Endothelial cell of umbilical vein (primary cell): ENCODE measurements around the gene TMEM109. TPM values are rescaled to one million over a fixed set of nuclear protein-coding genes. Genes with fewer than 3 reads are reported as not detected.

ENCODE experiments used
- BruUV-seq: library from RNA; stranded (reverse); fragments of 400-500 nt; replicated peaks from 2 replicates; lab custom pipeline; 2021; lab: Mats Ljungman, UMichigan
- CTCF ChIA-PET: fragments of 300-600, 350-600 bp; sonication (Branson Sonifier 250); formaldehyde crosslinking; loops from one replicate; lab custom pipeline; 2021; ENCODE audit warnings: antibody characterized with exemption, inconsistent platforms; lab: Charles Lee
- POLR2A ChIA-PET: fragments of 300-600, 350-600 bp; sonication (Branson Sonifier 250); formaldehyde crosslinking; loops from one replicate; lab custom pipeline; 2021; ENCODE audit warnings: antibody characterized with exemption, inconsistent platforms; lab: Charles Lee
- DNase-seq: peaks from one replicate; pipeline ENCODE4 v3.0.0-alpha.2; 2011; ENCODE audit warnings: low read depth, low spot score
- FAIRE-seq: peaks from 2 replicates; lab custom pipeline; 2011; peaks lifted over from hg19 to GRCh38; lab: Jason Lieb, UNC
- H2AFZ ChIP-seq: 2 replicates; pipeline ENCODE4 v1.6.0; 2012; ENCODE audit warnings: low read depth, low read length, control low read depth, inconsistent platforms
- H3K27ac ChIP-seq: 2 replicates; pipeline ENCODE4 v1.5.1; 2011; ENCODE audit warnings: low read depth, mild to moderate bottlenecking, control low read depth, low read length, moderate library complexity; ENCODE audit not compliant: insufficient read depth
- H3K27me3 ChIP-seq, 2 experiments: 2 replicates each; pipeline versions ENCODE4 v1.6.0 to v1.6.1; 2011; ENCODE audit warnings: low read length in 2 of 2, mixed read lengths in 1 of 2; ENCODE audit not compliant: control insufficient read depth in 2 of 2, insufficient read depth in 2 of 2
- H3K36me3 ChIP-seq, 2 experiments: 2 replicates in 1 of 2; 3 replicates in 1 of 2; pipeline ENCODE4 v1.5.1; 2011; ENCODE audit warnings: low read length in 2 of 2, mild to moderate bottlenecking in 1 of 2, moderate library complexity in 1 of 2; ENCODE audit not compliant: control insufficient read depth in 2 of 2, insufficient read depth in 2 of 2; ENCODE audit errors: extremely low read depth in 1 of 2
- H3K4me1 ChIP-seq: 3 replicates; pipeline ENCODE4 v1.5.1; 2011; ENCODE audit warnings: mild to moderate bottlenecking, low read length; ENCODE audit not compliant: control insufficient read depth, insufficient read depth; ENCODE audit errors: extremely low read depth
- H3K4me2 ChIP-seq: 2 replicates; pipeline ENCODE4 v1.6.1; 2011; ENCODE audit warnings: low read length, control low read depth, mixed read lengths; ENCODE audit not compliant: insufficient read depth
- H3K4me3 ChIP-seq, 3 experiments: fragments of 200-600 bp in 1 of 3; sonication (generic), shearing (Covaris generic) in 1 of 3; replicated peaks in 1 of 3; 2 replicates each; pipeline ENCODE4 v1.5.1; 2011 to 2016; ENCODE audit warnings: control low read depth in 3 of 3, low read length in 3 of 3, mild to moderate bottlenecking in 2 of 3, inconsistent platforms in 1 of 3, low read depth in 1 of 3, moderate library complexity in 1 of 3; ENCODE audit not compliant: insufficient read depth in 1 of 3
- H3K79me2 ChIP-seq: 2 replicates; pipeline ENCODE4 v1.6.0; 2012; ENCODE audit warnings: low read length, inconsistent platforms; ENCODE audit not compliant: control insufficient read depth, insufficient read depth
- H3K9ac ChIP-seq: replicated peaks from 2 replicates; pipeline ENCODE3; 2011; ENCODE audit warnings: low read length, control low read depth; ENCODE audit not compliant: insufficient read depth; ENCODE audit errors: extremely low read depth
- H3K9me1 ChIP-seq: replicated peaks from 3 replicates; pipeline ENCODE4 v1.6.0; 2011; ENCODE audit warnings: mild to moderate bottlenecking, low read length; ENCODE audit not compliant: control insufficient read depth, insufficient read depth; ENCODE audit errors: extremely low read depth
- H3K9me3 ChIP-seq: replicated peaks from 2 replicates; pipeline ENCODE4 v1.5.1; 2012; ENCODE audit warnings: low read length, inconsistent platforms; ENCODE audit not compliant: control insufficient read depth, insufficient read depth
- H4K20me1 ChIP-seq: replicated peaks from 2 replicates; pipeline ENCODE3; 2011; ENCODE audit warnings: mild to moderate bottlenecking, low read length; ENCODE audit not compliant: control insufficient read depth, insufficient read depth; ENCODE audit errors: extremely low read depth
- EZH2 ChIP-seq: IDR thresholded peaks from 2 replicates; pipeline ENCODE4 v1.6.1; 2012; ENCODE audit warnings: borderline replicate concordance, low read depth, mild to moderate bottlenecking, moderate library complexity, low read length, inconsistent platforms; ENCODE audit not compliant: severe bottlenecking
- FOS ChIP-seq: IDR thresholded peaks from 2 replicates; pipeline ENCODE4 v1.6.1; 2011; ENCODE audit warnings: mild to moderate bottlenecking, low read length, moderate library complexity, borderline replicate concordance; ENCODE audit not compliant: insufficient read depth
- MAX ChIP-seq: IDR thresholded peaks from 2 replicates; pipeline ENCODE4 v1.6.1; 2011; ENCODE audit not compliant: insufficient read depth, insufficient read length
- POLR2A ChIP-seq: IDR thresholded peaks from 2 replicates; pipeline ENCODE4 v1.6.1; 2012; ENCODE audit warnings: low read depth, mild to moderate bottlenecking, control low read depth, low read length
- POLR2AphosphoS5 ChIP-seq: IDR thresholded peaks from 2 replicates; pipeline ENCODE4 v1.6.1; 2012; ENCODE audit warnings: low read depth, mild to moderate bottlenecking, control low read depth, low read length, moderate library complexity; ENCODE audit not compliant: insufficient read depth
- dilution Hi-C: fragments of 300-500 bp; cut with MboI; formaldehyde crosslinking; loops from one replicate; pipeline ENCODE4 v1.15.0; 2019; ENCODE audit warnings: low sequenced_read_pairs; ENCODE audit not compliant: extremely low pct_ligation_motif_present
- intact Hi-C: fragments of 100-400 bp; cut with micrococcal nuclease; formaldehyde crosslinking; loops from one replicate; pipeline ENCODE4 v1.10.0; 2022
- polyA plus RNA-seq, 4 experiments: library from polyadenylated mRNA; depleted of rRNA in 3 of 4; stranded (reverse) in 3 of 4; unstranded in 1 of 4; fragments of >200 nt; gene quantifications; 2 replicates each; pipeline versions ENCODE4 v1.2.1 to v1.2.3, GENCODE V29; 2011 to 2012; ENCODE audit warnings: missing spikeins in 1 of 4
- total RNA-seq: library from RNA; stranded (reverse); gene quantifications from 2 replicates; pipeline ENCODE4 v1.2.3, GENCODE V29; 2021
- TF ChIP-seq, protein P1 (sequence below), 2 donors: IDR thresholded peaks; 1 replicate in 1 of 2; 2 replicates in 1 of 2; pipeline ENCODE4 v1.5.1; 2011; ENCODE audit warnings: low read length in 2 of 2, mild to moderate bottlenecking in 2 of 2, moderate library complexity in 2 of 2, control low read depth in 1 of 2, inconsistent platforms in 1 of 2, low read depth in 1 of 2; ENCODE audit not compliant: insufficient read depth in 1 of 2; ENCODE audit errors: extremely low read depth in 1 of 2

The TMEM109 gene
- total and polyA plus RNA-seq, 2 donors (not counting 3 experiments of a cell fraction or from before 2014, with no cell fraction given): 143 to 192 TPM

DNA sequence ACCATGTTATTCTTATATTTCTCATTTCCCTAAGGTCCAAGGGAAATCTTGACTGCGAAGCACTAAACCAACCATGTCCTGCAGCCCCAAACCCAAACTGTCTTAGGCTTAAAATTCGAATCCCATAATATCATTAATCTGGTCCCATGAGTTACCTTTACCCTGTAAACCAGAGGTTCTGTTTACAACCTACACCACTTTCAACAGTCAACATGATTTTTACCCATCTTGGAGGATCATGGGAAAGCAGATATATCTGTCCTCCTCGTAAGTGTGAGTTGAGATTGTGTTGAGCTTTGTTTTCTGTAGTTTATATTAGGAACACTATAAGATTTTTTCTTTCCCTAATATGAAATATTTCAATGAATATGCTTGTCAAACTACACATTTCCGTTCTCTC lies 14.0 kb upstream of the TMEM109 start:
- BruUV-seq: no TSS peak
- Histone ChIP-seq H3K9ac (no peak overlapping the region), H3K79me2 (peaks cover 29% of the 10 kb centered on the region), H3K4me1 (peaks cover 9% of the 10 kb centered on the region), H3K36me3 (peaks cover 37 to 54% of the 10 kb centered on the region in 2 experiments), H3K27ac (no peak overlapping the region), H3K4me3 (no peak overlapping the region), H3K9me3 (no peaks in the 10 kb centered on the region), H3K9me1 (no peaks in the 10 kb centered on the region), H4K20me1 (no peaks in the 10 kb centered on the region), H3K4me2 (no peak overlapping the region), H2AFZ (no peak overlapping the region), H3K27me3 (no peaks in the 10 kb centered on the region)
- no peak for DNase-seq
- no peak for TF ChIP-seq POLR2AphosphoS5
- TF ChIP-seq MAX: no peak
- no peak for TF ChIP-seq POLR2A
- TF ChIP-seq, protein P1, sequence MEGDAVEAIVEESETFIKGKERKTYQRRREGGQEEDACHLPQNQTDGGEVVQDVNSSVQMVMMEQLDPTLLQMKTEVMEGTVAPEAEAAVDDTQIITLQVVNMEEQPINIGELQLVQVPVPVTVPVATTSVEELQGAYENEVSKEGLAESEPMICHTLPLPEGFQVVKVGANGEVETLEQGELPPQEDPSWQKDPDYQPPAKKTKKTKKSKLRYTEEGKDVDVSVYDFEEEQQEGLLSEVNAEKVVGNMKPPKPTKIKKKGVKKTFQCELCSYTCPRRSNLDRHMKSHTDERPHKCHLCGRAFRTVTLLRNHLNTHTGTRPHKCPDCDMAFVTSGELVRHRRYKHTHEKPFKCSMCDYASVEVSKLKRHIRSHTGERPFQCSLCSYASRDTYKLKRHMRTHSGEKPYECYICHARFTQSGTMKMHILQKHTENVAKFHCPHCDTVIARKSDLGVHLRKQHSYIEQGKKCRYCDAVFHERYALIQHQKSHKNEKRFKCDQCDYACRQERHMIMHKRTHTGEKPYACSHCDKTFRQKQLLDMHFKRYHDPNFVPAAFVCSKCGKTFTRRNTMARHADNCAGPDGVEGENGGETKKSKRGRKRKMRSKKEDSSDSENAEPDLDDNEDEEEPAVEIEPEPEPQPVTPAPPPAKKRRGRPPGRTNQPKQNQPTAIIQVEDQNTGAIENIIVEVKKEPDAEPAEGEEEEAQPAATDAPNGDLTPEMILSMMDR (IDR thresholded peaks at IDR 0.05; ENCODE audit: extremely low read depth in 1 of 2, insufficient read depth in 1 of 2, low read depth in 1 of 2, low read length in 2 of 2): no peak
- no peak for TF ChIP-seq FOS
- TF ChIP-seq EZH2: no peak
- no peak for FAIRE-seq
- ChIA-PET CTCF (interaction anchor here (0.6 to 13.1 kb wide), 56 partner anchors 8 to 552 kb away, joined by 3 to 300 read pairs (median 5); partner anchors contain the start of genes PTGDR2, TMEM109, TMEM132A and ZP1), POLR2A (interaction anchor here (0.6 to 1.0 kb wide), 3 partner anchors 14 to 68 kb away, joined by 3 to 4 read pairs (median 4); partner anchors contain the start of gene TMEM109)
- dilution Hi-C loops (no loop called here), intact Hi-C loops (loop anchor here (1.0 kb wide), 2 partner anchors 69 to 125 kb away; no protein-coding TSS in a partner anchor)
